WTC11 (cell line): ENCODE data around the gene GALNT15.

Experiments used
- CREB1 ChIP-seq: sonication (generic); formaldehyde crosslinking; IDR thresholded peaks from 2 replicates; pipeline ENCODE4 v1.8.0; 2023; ENCODE audit warnings: mild to moderate bottlenecking, missing genetic modification reagents
- CREM ChIP-seq: sonication (generic); formaldehyde crosslinking; IDR thresholded peaks from 2 replicates; pipeline ENCODE4 v1.8.1; 2022; ENCODE audit warnings: mild to moderate bottlenecking, missing genetic modification reagents, moderate library complexity
- CTCF ChIP-seq: fragments of 200-600 bp; IDR thresholded peaks from 2 replicates; pipeline ENCODE4 v1.8.0; 2022; ENCODE audit warnings: antibody characterized with exemption
- GABPB1 ChIP-seq: sonication (generic); formaldehyde crosslinking; IDR thresholded peaks from 2 replicates; pipeline ENCODE4 v1.8.1; 2023; ENCODE audit warnings: mild to moderate bottlenecking, missing genetic modification reagents
- JUN ChIP-seq: sonication (generic); formaldehyde crosslinking; IDR thresholded peaks from 2 replicates; pipeline ENCODE4 v1.8.0; 2023; ENCODE audit warnings: mild to moderate bottlenecking, missing genetic modification reagents
- KAT7 ChIP-seq: sonication (generic); formaldehyde crosslinking; IDR thresholded peaks from 2 replicates; pipeline ENCODE4 v1.8.1; 2023; ENCODE audit warnings: missing genetic modification reagents, mild to moderate bottlenecking, borderline replicate concordance
- MAX ChIP-seq: sonication (generic); formaldehyde crosslinking; IDR thresholded peaks from 2 replicates; pipeline ENCODE4 v1.8.0; 2022; ENCODE audit warnings: mild to moderate bottlenecking, missing genetic modification reagents
- NR1H2 ChIP-seq: sonication (generic); formaldehyde crosslinking; IDR thresholded peaks from 2 replicates; pipeline ENCODE4 v1.9.0; 2021; ENCODE audit warnings: mild to moderate bottlenecking, moderate library complexity, missing genetic modification reagents
- NR3C1 ChIP-seq: sonication (generic); formaldehyde crosslinking; conservative IDR thresholded peaks from 2 replicates; pipeline ENCODE4 v1.8.1; 2023; ENCODE audit warnings: low read depth, mild to moderate bottlenecking, missing genetic modification reagents
- SMAD3 ChIP-seq: sonication (generic); formaldehyde crosslinking; IDR thresholded peaks from 2 replicates; pipeline ENCODE4 v1.8.0; 2022; ENCODE audit warnings: missing genetic modification reagents, mild to moderate bottlenecking, borderline replicate concordance
- STAT6 ChIP-seq: sonication (generic); formaldehyde crosslinking; conservative IDR thresholded peaks from 2 replicates; pipeline ENCODE4 v1.8.1; 2023; ENCODE audit warnings: mild to moderate bottlenecking, low read depth, missing genetic modification reagents, moderate library complexity
- TP53 ChIP-seq: sonication (generic); formaldehyde crosslinking; IDR thresholded peaks from 2 replicates; pipeline ENCODE4 v1.8.1; 2023; ENCODE audit warnings: mild to moderate bottlenecking, missing genetic modification reagents
- USF1 ChIP-seq: sonication (generic); formaldehyde crosslinking; IDR thresholded peaks from 2 replicates; pipeline ENCODE4 v1.8.0; 2022; ENCODE audit warnings: mild to moderate bottlenecking, missing genetic modification reagents
- ZNF263 ChIP-seq: sonication (generic); formaldehyde crosslinking; IDR thresholded peaks from 2 replicates; pipeline ENCODE4 v1.8.1; 2022; ENCODE audit warnings: low read depth, mild to moderate bottlenecking, moderate library complexity, missing genetic modification reagents

- TF ChIP-seq USF1 (CRISPR knock-in tag), result no peak
- TF ChIP-seq CREM (CRISPR knock-in tag), result no peak
- no peak for TF ChIP-seq GABPB1 (CRISPR knock-in tag)
- no peak for TF ChIP-seq KAT7 (CRISPR knock-in tag)
- TF ChIP-seq MAX (CRISPR knock-in tag), result no peak
- TF ChIP-seq CTCF, result no peak
- no peak for TF ChIP-seq STAT6
- TF ChIP-seq ZNF263 (CRISPR knock-in tag), result no peak
- no peak for TF ChIP-seq CREB1 (CRISPR knock-in tag)
- no peak for TF ChIP-seq SMAD3 (CRISPR knock-in tag)
- TF ChIP-seq TP53 (CRISPR knock-in tag), result no peak
- no peak for TF ChIP-seq NR1H2
- TF ChIP-seq JUN (CRISPR knock-in tag), result no peak
- no peak for TF ChIP-seq NR3C1 (CRISPR knock-in tag)
Observed at GRCh38 chr3:16147220-16147994, 27.1 kb upstream of the GALNT15 start.
